Measurements from ENCODE around the gene DOCK3. TPM values are rescaled to one million over a fixed set of nuclear protein-coding genes. Genes with fewer than 3 reads are reported as not detected.

The DOCK3 gene
- polyA plus RNA-seq, 1 donor from 2014 or later, result 15.6 TPM

DNA sequence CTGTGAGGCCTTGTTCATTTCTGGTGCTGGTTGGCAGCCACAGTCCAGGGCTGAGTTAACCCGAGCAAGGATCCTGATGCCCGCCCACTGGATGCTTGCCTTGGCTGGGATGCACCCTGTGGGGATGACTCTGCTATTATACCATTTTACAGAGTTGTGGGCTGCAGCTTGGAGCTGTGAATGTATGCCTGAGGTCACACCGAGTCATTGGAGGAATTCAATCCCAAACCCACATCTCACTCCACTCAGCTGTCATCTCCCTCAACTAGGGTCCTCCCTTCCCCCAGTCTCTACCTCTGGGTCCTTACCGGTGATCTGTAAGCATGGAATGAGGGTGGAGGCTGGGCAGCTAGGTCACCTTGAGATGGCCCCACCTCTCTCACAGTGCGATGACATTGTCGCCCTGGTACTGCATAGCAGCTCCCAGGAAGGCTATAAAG lies 35.7 kb upstream of the DOCK3 start:
- Histone ChIP-seq H3F3A (ENCODE audit: insufficient read depth, low read length, poor library complexity, severe bottlenecking) (no peaks in the 10 kb centered on the region), H3K79me2 (replicated peaks; ENCODE audit: insufficient read depth, low read length) (no peaks in the 10 kb centered on the region), H3K4me3 (ENCODE audit: low read length) (no peak overlapping the region), H3K27me3 (ENCODE audit: insufficient read depth, low read depth, low read length) (no peaks in the 10 kb centered on the region), H3K36me3 (ENCODE audit: insufficient read depth, low read length) (no peaks in the 10 kb centered on the region), H3K9me3 (ENCODE audit: low read length) (no peaks in the 10 kb centered on the region), H2AFZ (ENCODE audit: low read depth, low read length) (no peak overlapping the region), H3K9me2 (ENCODE audit: insufficient read depth, low read length) (no peaks in the 10 kb centered on the region), H4K20me1 (ENCODE audit: insufficient read depth) (no peaks in the 10 kb centered on the region), H3K4me2 (ENCODE audit: low read length) (no peak overlapping the region), H3K9ac (ENCODE audit: low read length) (no peak overlapping the region), H3K27ac (ENCODE audit: low read length) (no peak overlapping the region)
- no peak for TF ChIP-seq EZH2 (IDR thresholded peaks at IDR 0.05; ENCODE audit: borderline replicate concordance, insufficient read depth, low read length, poor library complexity, severe bottlenecking)
- TF ChIP-seq RAD21 (conservative IDR thresholded peaks at IDR 0.05), result no peak
- TF ChIP-seq, protein P1, sequence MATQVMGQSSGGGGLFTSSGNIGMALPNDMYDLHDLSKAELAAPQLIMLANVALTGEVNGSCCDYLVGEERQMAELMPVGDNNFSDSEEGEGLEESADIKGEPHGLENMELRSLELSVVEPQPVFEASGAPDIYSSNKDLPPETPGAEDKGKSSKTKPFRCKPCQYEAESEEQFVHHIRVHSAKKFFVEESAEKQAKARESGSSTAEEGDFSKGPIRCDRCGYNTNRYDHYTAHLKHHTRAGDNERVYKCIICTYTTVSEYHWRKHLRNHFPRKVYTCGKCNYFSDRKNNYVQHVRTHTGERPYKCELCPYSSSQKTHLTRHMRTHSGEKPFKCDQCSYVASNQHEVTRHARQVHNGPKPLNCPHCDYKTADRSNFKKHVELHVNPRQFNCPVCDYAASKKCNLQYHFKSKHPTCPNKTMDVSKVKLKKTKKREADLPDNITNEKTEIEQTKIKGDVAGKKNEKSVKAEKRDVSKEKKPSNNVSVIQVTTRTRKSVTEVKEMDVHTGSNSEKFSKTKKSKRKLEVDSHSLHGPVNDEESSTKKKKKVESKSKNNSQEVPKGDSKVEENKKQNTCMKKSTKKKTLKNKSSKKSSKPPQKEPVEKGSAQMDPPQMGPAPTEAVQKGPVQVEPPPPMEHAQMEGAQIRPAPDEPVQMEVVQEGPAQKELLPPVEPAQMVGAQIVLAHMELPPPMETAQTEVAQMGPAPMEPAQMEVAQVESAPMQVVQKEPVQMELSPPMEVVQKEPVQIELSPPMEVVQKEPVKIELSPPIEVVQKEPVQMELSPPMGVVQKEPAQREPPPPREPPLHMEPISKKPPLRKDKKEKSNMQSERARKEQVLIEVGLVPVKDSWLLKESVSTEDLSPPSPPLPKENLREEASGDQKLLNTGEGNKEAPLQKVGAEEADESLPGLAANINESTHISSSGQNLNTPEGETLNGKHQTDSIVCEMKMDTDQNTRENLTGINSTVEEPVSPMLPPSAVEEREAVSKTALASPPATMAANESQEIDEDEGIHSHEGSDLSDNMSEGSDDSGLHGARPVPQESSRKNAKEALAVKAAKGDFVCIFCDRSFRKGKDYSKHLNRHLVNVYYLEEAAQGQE (IDR thresholded peaks at IDR 0.05; ENCODE audit: borderline replicate concordance), result no peak
- TF ChIP-seq EP300 (conservative IDR thresholded peaks at IDR 0.05; ENCODE audit: poor library complexity, severe bottlenecking), result no peak
- TF ChIP-seq, protein P2, sequence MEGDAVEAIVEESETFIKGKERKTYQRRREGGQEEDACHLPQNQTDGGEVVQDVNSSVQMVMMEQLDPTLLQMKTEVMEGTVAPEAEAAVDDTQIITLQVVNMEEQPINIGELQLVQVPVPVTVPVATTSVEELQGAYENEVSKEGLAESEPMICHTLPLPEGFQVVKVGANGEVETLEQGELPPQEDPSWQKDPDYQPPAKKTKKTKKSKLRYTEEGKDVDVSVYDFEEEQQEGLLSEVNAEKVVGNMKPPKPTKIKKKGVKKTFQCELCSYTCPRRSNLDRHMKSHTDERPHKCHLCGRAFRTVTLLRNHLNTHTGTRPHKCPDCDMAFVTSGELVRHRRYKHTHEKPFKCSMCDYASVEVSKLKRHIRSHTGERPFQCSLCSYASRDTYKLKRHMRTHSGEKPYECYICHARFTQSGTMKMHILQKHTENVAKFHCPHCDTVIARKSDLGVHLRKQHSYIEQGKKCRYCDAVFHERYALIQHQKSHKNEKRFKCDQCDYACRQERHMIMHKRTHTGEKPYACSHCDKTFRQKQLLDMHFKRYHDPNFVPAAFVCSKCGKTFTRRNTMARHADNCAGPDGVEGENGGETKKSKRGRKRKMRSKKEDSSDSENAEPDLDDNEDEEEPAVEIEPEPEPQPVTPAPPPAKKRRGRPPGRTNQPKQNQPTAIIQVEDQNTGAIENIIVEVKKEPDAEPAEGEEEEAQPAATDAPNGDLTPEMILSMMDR (IDR thresholded peaks at IDR 0.05; ENCODE audit: poor library complexity, severe bottlenecking), result no peak
- TF ChIP-seq MXI1 (conservative IDR thresholded peaks at IDR 0.05; ENCODE audit: poor library complexity, severe bottlenecking), result no peak
- no peak for TF ChIP-seq POLR2AphosphoS5 (IDR thresholded peaks at IDR 0.05)

DNA sequence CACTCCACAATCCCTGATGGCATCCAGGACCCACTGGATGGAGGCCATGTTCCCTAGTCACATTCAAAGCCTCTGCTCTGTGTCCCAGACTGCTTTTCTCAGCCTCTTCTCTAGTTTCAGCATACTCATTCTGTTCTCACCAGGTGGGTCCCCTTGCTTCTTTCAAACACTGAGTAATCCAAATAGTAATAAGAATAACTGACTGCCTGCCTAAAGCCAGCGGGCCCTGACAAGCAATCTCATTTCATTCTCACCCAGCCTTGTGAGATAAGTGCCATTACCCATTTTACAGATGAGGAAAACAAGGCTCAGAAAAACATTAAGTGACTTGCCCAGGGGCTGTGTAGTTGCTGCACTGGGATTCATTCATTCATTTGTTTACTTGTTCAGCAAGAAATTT lies 32.3 kb upstream of the DOCK3 start:
- H2AFZ ChIP-seq (ENCODE audit: low read depth, low read length), result no peak overlapping the region
- H3K9me3 ChIP-seq (ENCODE audit: low read length), result no peaks in the 10 kb centered on the region
- no peaks in the 10 kb centered on the region for H3K9me2 ChIP-seq (ENCODE audit: insufficient read depth, low read length)
- no peak overlapping the region for H3K4me3 ChIP-seq (ENCODE audit: low read length)
- H3K36me3 ChIP-seq (ENCODE audit: insufficient read depth, low read length), result no peaks in the 10 kb centered on the region
- H3K79me2 ChIP-seq (replicated peaks; ENCODE audit: insufficient read depth, low read length), result no peaks in the 10 kb centered on the region
- TF ChIP-seq, protein P1 (IDR thresholded peaks at IDR 0.05; ENCODE audit: borderline replicate concordance), result no peak
- H3F3A ChIP-seq (ENCODE audit: insufficient read depth, low read length, poor library complexity, severe bottlenecking), result no peaks in the 10 kb centered on the region
- H4K20me1 ChIP-seq (ENCODE audit: insufficient read depth), result no peaks in the 10 kb centered on the region
- H3K4me2 ChIP-seq (ENCODE audit: low read length), result no peak overlapping the region
- no peaks in the 10 kb centered on the region for H3K27me3 ChIP-seq (ENCODE audit: insufficient read depth, low read depth, low read length)
- H3K9ac ChIP-seq (ENCODE audit: low read length), result no peak overlapping the region
- H3K27ac ChIP-seq (ENCODE audit: low read length), result no peak overlapping the region

All from neural cell (in vitro differentiated cells).